ENCODE measurements around the gene XXYLT1. TPM values are rescaled to one million over a fixed set of nuclear protein-coding genes. Genes with fewer than 3 reads are reported as not detected.

The XXYLT1 gene
- total RNA-seq, 2 experiments from 2014 or later: 17.2 to 19.6 TPM

GRCh38 chr3:195070336-195070735, 200.6 kb downstream of the XXYLT1 start:
- H3K36me3 ChIP-seq (ENCODE audit: insufficient read depth, low read length): peaks cover 19% of the 10 kb centered on the region; the same call in 1 of the 2 replicates
- intact Hi-C loops (cut with micrococcal nuclease; ENCODE audit: unreplicated experiment): no loop called here
- no peak overlapping the region for H3K27ac ChIP-seq (ENCODE audit: low read depth, low read length, poor library complexity, severe bottlenecking)
- H3K4me1 ChIP-seq (ENCODE audit: insufficient read depth, low read length, poor library complexity, severe bottlenecking): peaks cover under 1% of the 10 kb centered on the region
- no TSS peak for BruUV-seq (replicated peaks)
- no peak for TF ChIP-seq EZH2phosphoT487 (IDR thresholded peaks at IDR 0.05; ENCODE audit: borderline replicate concordance, low read depth, low read length)
- TF ChIP-seq, protein P1, sequence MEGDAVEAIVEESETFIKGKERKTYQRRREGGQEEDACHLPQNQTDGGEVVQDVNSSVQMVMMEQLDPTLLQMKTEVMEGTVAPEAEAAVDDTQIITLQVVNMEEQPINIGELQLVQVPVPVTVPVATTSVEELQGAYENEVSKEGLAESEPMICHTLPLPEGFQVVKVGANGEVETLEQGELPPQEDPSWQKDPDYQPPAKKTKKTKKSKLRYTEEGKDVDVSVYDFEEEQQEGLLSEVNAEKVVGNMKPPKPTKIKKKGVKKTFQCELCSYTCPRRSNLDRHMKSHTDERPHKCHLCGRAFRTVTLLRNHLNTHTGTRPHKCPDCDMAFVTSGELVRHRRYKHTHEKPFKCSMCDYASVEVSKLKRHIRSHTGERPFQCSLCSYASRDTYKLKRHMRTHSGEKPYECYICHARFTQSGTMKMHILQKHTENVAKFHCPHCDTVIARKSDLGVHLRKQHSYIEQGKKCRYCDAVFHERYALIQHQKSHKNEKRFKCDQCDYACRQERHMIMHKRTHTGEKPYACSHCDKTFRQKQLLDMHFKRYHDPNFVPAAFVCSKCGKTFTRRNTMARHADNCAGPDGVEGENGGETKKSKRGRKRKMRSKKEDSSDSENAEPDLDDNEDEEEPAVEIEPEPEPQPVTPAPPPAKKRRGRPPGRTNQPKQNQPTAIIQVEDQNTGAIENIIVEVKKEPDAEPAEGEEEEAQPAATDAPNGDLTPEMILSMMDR (conservative IDR thresholded peaks at IDR 0.05; ENCODE audit: low read length): no peak
- CTCF ChIA-PET (ENCODE audit: unreplicated experiment): no interaction called here
- H3K4me3 ChIP-seq (ENCODE audit: low read depth, low read length, poor library complexity, severe bottlenecking): no peak overlapping the region
- no peak for DNase-seq (ENCODE audit: low spot score)
- no peaks in the 10 kb centered on the region for H3K9me2 ChIP-seq (ENCODE audit: insufficient read depth, low read length)
- no peaks in the 10 kb centered on the region for H3K79me2 ChIP-seq (ENCODE audit: insufficient read depth, low read depth, low read length)
- no peaks in the 10 kb centered on the region for H4K20me1 ChIP-seq (ENCODE audit: insufficient read depth, low read length)
- no peak overlapping the region for H3K4me2 ChIP-seq (ENCODE audit: low read length)
- no peak overlapping the region for H2AFZ ChIP-seq (ENCODE audit: low read length)
- H3K9me3 ChIP-seq (ENCODE audit: low read length): no peaks in the 10 kb centered on the region
- POLR2A ChIA-PET: interaction anchor here (0.6 kb wide), 1 partner anchor 1231 kb away, joined by 4 read pairs; no protein-coding TSS in a partner anchor

DNA sequence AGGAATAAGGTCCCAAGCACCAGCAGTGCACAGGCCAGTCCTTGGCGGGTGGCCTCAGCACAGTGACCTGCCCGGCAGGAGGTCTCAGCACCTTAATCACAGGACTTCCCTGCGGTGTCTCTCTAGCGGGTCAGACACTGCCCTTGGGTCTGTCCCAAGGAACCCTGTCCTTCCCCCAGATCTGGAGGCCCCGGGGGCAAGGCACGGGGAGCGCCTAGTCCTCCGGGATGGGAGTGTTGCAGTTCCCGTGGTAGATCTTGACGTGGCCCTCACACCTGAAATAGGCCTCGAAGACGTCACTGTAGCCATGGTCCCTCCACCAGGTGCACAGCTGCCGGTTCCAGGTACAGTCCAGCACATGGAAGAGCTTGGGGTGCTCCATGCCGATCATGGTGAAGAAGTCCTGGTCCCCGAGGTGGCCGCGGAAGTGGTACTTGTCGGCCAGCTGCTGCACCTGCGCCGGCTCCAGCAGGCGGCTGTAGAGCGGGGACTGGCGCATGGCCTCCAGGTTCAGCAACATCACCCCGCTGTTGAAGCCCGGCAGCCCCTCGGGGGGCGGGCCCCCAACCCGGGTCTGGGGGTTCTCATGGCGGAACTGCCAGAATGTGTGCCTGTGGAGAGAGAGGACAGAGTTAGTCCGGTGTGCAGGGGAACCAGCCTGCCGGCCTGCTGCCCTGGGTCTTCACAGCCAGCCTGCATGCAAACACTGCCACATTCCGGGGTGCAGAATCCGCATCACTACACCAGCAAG, 201.3 kb downstream of the XXYLT1 start:
- peaks cover 7% of the 10 kb centered on the region for H3K4me1 ChIP-seq (ENCODE audit: insufficient read depth, low read length, poor library complexity, severe bottlenecking)
- intact Hi-C loops (cut with micrococcal nuclease; ENCODE audit: unreplicated experiment): no loop called here
- CTCF ChIA-PET (ENCODE audit: unreplicated experiment): no interaction called here
- H2AFZ ChIP-seq (ENCODE audit: low read length): no peak overlapping the region
- no peak for DNase-seq (ENCODE audit: low spot score)
- POLR2A ChIA-PET: interaction anchor here (0.6 kb wide), 1 partner anchor 1231 kb away, joined by 4 read pairs; no protein-coding TSS in a partner anchor
- H3K9me2 ChIP-seq (ENCODE audit: insufficient read depth, low read length): no peaks in the 10 kb centered on the region
- no peak overlapping the region for H3K4me3 ChIP-seq (ENCODE audit: low read depth, low read length, poor library complexity, severe bottlenecking)
- peaks cover 19% of the 10 kb centered on the region; the same call in 1 of the 2 replicates for H3K36me3 ChIP-seq (ENCODE audit: insufficient read depth, low read length)
- no TSS peak for BruUV-seq (replicated peaks)
- no peaks in the 10 kb centered on the region for H3K79me2 ChIP-seq (ENCODE audit: insufficient read depth, low read depth, low read length)
- H3K9me3 ChIP-seq (ENCODE audit: low read length): no peaks in the 10 kb centered on the region
- H4K20me1 ChIP-seq (ENCODE audit: insufficient read depth, low read length): no peaks in the 10 kb centered on the region
- H3K27ac ChIP-seq (ENCODE audit: low read depth, low read length, poor library complexity, severe bottlenecking): no peak overlapping the region
- no peak overlapping the region for H3K4me2 ChIP-seq (ENCODE audit: low read length)
- TF ChIP-seq, protein P1 (conservative IDR thresholded peaks at IDR 0.05; ENCODE audit: low read length): no peak
- no peak for TF ChIP-seq EZH2phosphoT487 (IDR thresholded peaks at IDR 0.05; ENCODE audit: borderline replicate concordance, low read depth, low read length)

Data from OCI-LY7 (cell line).